Measurements from ENCODE around the gene DPH7.

Gene DPH7

GRCh38 chr9:137509198-137509597, 69.5 kb downstream of the DPH7 start:
- Histone ChIP-seq H3K9ac (ENCODE audit: low read depth, low read length) (no peak overlapping the region), H3K4me3 (ENCODE audit: low read depth, low read length) (no peak overlapping the region), H3K4me1 (ENCODE audit: control insufficient read depth, insufficient read depth, low read length) (no peaks in the 10 kb centered on the region), H3K36me3 (ENCODE audit: control insufficient read depth, insufficient read depth, low read length) (no peaks in the 10 kb centered on the region), H3K27me3 (ENCODE audit: control insufficient read depth, insufficient read depth, low read length) (no peaks in the 10 kb centered on the region), H3K9me3 (ENCODE audit: control insufficient read depth, insufficient read depth, low read length) (no peaks in the 10 kb centered on the region)

- Histone ChIP-seq H3K9ac (ENCODE audit: low read depth, low read length) (no peak overlapping the region), H3K4me1 (ENCODE audit: control insufficient read depth, insufficient read depth, low read length) (no peaks in the 10 kb centered on the region), H3K9me3 (ENCODE audit: control insufficient read depth, insufficient read depth, low read length) (no peaks in the 10 kb centered on the region)
These were observed 72.0 kb downstream of the DPH7 start for GRCh38 chr9:137506702-137507171.

DNA sequence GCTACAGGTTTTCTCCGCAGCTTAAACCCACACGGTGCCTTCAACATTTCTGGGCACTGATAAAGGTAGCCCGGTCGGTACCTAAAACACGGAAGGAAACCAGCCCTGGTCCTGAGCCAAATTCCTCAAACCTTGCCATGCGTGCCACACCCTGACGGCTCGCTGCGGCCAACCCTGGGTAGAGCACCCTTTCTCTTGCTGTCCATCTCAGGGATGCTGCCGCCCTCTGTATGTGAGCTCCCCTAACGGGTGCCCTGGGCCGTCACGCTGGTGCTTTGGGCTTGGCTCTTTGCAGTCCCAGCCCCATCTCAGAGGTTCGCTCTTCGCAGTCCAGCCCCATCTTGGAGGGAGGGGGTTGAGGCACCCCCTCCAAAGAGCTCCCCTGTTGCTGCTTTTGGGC, 72.5 kb downstream of the DPH7 start:
- Histone ChIP-seq H3K9me3 (ENCODE audit: control insufficient read depth, insufficient read depth, low read length) (no peaks in the 10 kb centered on the region), H3K9ac (ENCODE audit: low read depth, low read length) (no peak overlapping the region), H3K36me3 (ENCODE audit: control insufficient read depth, insufficient read depth, low read length) (no peaks in the 10 kb centered on the region), H3K4me3 (ENCODE audit: low read depth, low read length) (no peak overlapping the region), H3K4me1 (ENCODE audit: control insufficient read depth, insufficient read depth, low read length) (no peaks in the 10 kb centered on the region), H3K27me3 (ENCODE audit: control insufficient read depth, insufficient read depth, low read length) (no peaks in the 10 kb centered on the region)

More at GRCh38 chr9:137506702-137507171, 72.0 kb downstream of the DPH7 start:
- no peaks in the 10 kb centered on the region for H3K36me3 ChIP-seq (ENCODE audit: control insufficient read depth, insufficient read depth, low read length)
- no peak overlapping the region for H3K4me3 ChIP-seq (ENCODE audit: low read depth, low read length)
- no peaks in the 10 kb centered on the region for H3K27me3 ChIP-seq (ENCODE audit: control insufficient read depth, insufficient read depth, low read length)

GRCh38 chr9:137505421-137506140, 73.1 kb downstream of the DPH7 start:
- H3K4me3 ChIP-seq (ENCODE audit: low read depth, low read length) = no peak overlapping the region
- no peaks in the 10 kb centered on the region for H3K27me3 ChIP-seq (ENCODE audit: control insufficient read depth, insufficient read depth, low read length)
- no peaks in the 10 kb centered on the region for H3K9me3 ChIP-seq (ENCODE audit: control insufficient read depth, insufficient read depth, low read length)
- no peaks in the 10 kb centered on the region for H3K4me1 ChIP-seq (ENCODE audit: control insufficient read depth, insufficient read depth, low read length)
- no peaks in the 10 kb centered on the region for H3K36me3 ChIP-seq (ENCODE audit: control insufficient read depth, insufficient read depth, low read length)
- no peak overlapping the region for H3K9ac ChIP-seq (ENCODE audit: low read depth, low read length)
